Measurements from ENCODE around the gene CHRDL2. TPM values are rescaled to one million over a fixed set of nuclear protein-coding genes. Genes with fewer than 3 reads are reported as not detected.

Gene CHRDL2
- total RNA-seq, 2 experiments from 2014 or later, result not detected

DNA sequence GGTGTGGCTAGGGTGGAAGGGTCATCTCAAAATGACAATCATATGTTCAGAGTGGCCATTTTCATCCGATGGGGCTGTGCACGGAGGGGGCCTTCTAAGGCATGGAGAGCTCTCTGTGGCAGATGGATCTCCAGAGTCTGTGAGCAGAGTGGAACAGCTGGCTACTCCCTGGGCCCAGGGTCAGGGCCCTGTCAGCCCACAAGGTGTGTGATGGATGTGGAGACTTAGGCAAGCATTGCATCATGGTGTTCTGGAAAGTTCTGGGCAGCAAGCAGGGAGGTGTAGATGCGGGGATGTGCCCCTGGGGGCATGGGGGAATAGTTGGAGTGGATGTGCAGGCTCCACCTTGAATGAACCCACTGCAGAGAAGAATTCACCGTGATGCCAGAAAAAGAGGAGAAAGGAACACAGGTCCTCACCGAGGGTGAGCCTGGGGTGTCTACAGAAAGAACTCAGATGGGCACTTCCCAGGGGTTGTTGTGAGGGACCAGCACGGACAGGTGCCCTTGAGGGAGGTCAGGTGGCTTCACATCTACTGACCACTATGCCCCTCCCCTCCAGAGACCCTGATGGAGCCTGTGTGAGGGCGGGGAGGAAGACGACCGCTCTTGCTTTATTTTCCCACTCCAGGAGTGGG is 51.1 kb downstream of the CHRDL2 start:
- intact Hi-C loops (cut with micrococcal nuclease; ENCODE audit: unreplicated experiment), result no loop called here
- no peak for DNase-seq (ENCODE audit: low spot score)
- no peaks in the 10 kb centered on the region for H3K9me3 ChIP-seq (ENCODE audit: low read length)
- CTCF ChIA-PET (ENCODE audit: unreplicated experiment), result no interaction called here
- TF ChIP-seq, protein P1, sequence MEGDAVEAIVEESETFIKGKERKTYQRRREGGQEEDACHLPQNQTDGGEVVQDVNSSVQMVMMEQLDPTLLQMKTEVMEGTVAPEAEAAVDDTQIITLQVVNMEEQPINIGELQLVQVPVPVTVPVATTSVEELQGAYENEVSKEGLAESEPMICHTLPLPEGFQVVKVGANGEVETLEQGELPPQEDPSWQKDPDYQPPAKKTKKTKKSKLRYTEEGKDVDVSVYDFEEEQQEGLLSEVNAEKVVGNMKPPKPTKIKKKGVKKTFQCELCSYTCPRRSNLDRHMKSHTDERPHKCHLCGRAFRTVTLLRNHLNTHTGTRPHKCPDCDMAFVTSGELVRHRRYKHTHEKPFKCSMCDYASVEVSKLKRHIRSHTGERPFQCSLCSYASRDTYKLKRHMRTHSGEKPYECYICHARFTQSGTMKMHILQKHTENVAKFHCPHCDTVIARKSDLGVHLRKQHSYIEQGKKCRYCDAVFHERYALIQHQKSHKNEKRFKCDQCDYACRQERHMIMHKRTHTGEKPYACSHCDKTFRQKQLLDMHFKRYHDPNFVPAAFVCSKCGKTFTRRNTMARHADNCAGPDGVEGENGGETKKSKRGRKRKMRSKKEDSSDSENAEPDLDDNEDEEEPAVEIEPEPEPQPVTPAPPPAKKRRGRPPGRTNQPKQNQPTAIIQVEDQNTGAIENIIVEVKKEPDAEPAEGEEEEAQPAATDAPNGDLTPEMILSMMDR (conservative IDR thresholded peaks at IDR 0.05; ENCODE audit: low read length), result no peak
- no peak for TF ChIP-seq EZH2phosphoT487 (IDR thresholded peaks at IDR 0.05; ENCODE audit: borderline replicate concordance, low read depth, low read length)
- BruUV-seq (replicated peaks), result no TSS peak
- H4K20me1 ChIP-seq (ENCODE audit: insufficient read depth, low read length), result no peaks in the 10 kb centered on the region
- H3K9me2 ChIP-seq (ENCODE audit: insufficient read depth, low read length), result no peaks in the 10 kb centered on the region
- POLR2A ChIA-PET, result no interaction called here
- H3K4me3 ChIP-seq (ENCODE audit: low read depth, low read length, poor library complexity, severe bottlenecking), result no peak overlapping the region
- H3K27ac ChIP-seq (ENCODE audit: low read depth, low read length, poor library complexity, severe bottlenecking), result no peak overlapping the region
- no peaks in the 10 kb centered on the region for H3K79me2 ChIP-seq (ENCODE audit: insufficient read depth, low read depth, low read length)
- H2AFZ ChIP-seq (ENCODE audit: low read length), result no peak overlapping the region
- no peaks in the 10 kb centered on the region for H3K4me1 ChIP-seq (ENCODE audit: insufficient read depth, low read length, poor library complexity, severe bottlenecking)
- H3K4me2 ChIP-seq (ENCODE audit: low read length), result no peak overlapping the region
- H3K36me3 ChIP-seq (ENCODE audit: insufficient read depth, low read length), result no peaks in the 10 kb centered on the region

DNA sequence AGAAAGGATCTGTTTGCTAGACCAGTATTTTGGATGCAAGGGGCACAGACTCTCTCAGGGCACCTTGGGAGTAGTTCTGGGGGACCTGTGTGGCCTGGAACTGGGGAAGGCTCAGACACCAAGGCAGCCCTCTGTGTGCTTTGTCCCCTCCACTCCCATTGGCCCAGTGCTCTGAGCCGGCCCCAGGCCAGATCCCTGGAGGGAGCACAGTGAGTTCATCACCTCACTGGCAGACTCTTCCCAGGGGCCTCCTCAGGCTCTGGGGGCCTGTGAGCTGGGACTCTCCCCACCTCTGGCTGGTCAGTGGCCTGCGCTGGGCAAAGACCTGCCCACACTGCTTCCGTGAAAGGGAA is 51.7 kb downstream of the CHRDL2 start:
- no peak overlapping the region for H2AFZ ChIP-seq (ENCODE audit: low read length)
- intact Hi-C loops (cut with micrococcal nuclease; ENCODE audit: unreplicated experiment), result loop anchor here (10.0 kb wide), 1 partner anchor 65 kb away; no protein-coding TSS in a partner anchor
- no peaks in the 10 kb centered on the region for H3K9me3 ChIP-seq (ENCODE audit: low read length)
- H3K79me2 ChIP-seq (ENCODE audit: insufficient read depth, low read depth, low read length), result no peaks in the 10 kb centered on the region
- H3K9me2 ChIP-seq (ENCODE audit: insufficient read depth, low read length), result no peaks in the 10 kb centered on the region
- no peaks in the 10 kb centered on the region for H3K36me3 ChIP-seq (ENCODE audit: insufficient read depth, low read length)
- no peaks in the 10 kb centered on the region for H4K20me1 ChIP-seq (ENCODE audit: insufficient read depth, low read length)
- POLR2A ChIA-PET, result no interaction called here
- no peak overlapping the region for H3K27ac ChIP-seq (ENCODE audit: low read depth, low read length, poor library complexity, severe bottlenecking)
- no peaks in the 10 kb centered on the region for H3K4me1 ChIP-seq (ENCODE audit: insufficient read depth, low read length, poor library complexity, severe bottlenecking)
- BruUV-seq (replicated peaks), result no TSS peak
- DNase-seq (ENCODE audit: low spot score), result no peak
- TF ChIP-seq, protein P1 (conservative IDR thresholded peaks at IDR 0.05; ENCODE audit: low read length), result no peak
- no peak for TF ChIP-seq EZH2phosphoT487 (IDR thresholded peaks at IDR 0.05; ENCODE audit: borderline replicate concordance, low read depth, low read length)
- CTCF ChIA-PET (ENCODE audit: unreplicated experiment), result no interaction called here
- no peak overlapping the region for H3K4me3 ChIP-seq (ENCODE audit: low read depth, low read length, poor library complexity, severe bottlenecking)
- H3K4me2 ChIP-seq (ENCODE audit: low read length), result no peak overlapping the region

DNA sequence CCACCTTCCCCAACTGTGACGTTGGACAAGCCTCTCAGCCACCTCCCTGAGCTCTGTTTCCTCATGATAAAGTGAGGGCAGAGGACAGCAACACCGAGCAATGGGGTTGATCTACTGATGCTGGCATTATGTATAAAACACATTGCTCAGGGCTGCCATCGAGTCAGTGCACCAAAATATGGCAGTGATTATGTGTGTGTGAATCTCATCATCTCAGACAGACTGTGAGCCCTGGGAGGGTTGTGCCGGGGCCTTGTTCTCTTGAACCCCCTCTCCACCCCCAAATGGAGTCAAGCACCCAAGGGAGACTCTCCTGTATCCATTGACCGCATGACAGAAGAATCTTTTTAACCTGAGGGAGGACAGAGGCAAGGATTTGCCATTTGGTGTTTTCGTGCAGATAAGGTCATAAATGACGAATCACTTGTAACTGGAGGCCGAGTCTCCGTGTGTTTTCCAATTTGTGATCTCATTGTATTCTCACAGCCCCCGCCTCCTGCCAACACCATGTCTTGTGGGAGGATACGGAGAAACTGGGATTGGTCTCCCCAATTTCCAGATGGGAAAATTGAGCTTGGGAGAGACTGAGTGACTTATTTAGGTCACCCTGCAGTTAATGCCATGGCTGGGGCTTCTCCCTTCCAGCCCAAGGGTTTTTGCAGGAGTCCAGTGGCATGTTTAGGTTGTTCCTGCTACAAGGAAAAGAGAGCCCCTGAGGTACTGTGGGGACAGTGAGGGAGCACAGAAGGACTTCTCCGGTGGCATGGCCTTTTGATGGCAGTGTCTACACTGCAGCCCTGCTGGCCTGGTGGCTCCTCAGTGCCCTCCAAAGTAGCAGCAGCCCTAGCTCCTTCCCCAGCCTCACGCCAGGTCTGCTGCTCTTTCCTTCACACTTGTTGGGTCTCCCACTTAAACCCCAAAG is 52.4 kb downstream of the CHRDL2 start:
- ChIA-PET POLR2A (no interaction called here), CTCF (ENCODE audit: unreplicated experiment) (no interaction called here)
- Histone ChIP-seq H4K20me1 (ENCODE audit: insufficient read depth, low read length) (no peaks in the 10 kb centered on the region), H2AFZ (ENCODE audit: low read length) (no peak overlapping the region), H3K4me2 (ENCODE audit: low read length) (no peak overlapping the region), H3K36me3 (ENCODE audit: insufficient read depth, low read length) (no peaks in the 10 kb centered on the region), H3K27ac (ENCODE audit: low read depth, low read length, poor library complexity, severe bottlenecking) (no peak overlapping the region), H3K79me2 (ENCODE audit: insufficient read depth, low read depth, low read length) (no peaks in the 10 kb centered on the region), H3K4me3 (ENCODE audit: low read depth, low read length, poor library complexity, severe bottlenecking) (no peak overlapping the region), H3K9me2 (ENCODE audit: insufficient read depth, low read length) (no peaks in the 10 kb centered on the region), H3K9me3 (ENCODE audit: low read length) (no peaks in the 10 kb centered on the region), H3K4me1 (ENCODE audit: insufficient read depth, low read length, poor library complexity, severe bottlenecking) (no peaks in the 10 kb centered on the region)
- no peak for DNase-seq (ENCODE audit: low spot score)
- no peak for TF ChIP-seq EZH2phosphoT487 (IDR thresholded peaks at IDR 0.05; ENCODE audit: borderline replicate concordance, low read depth, low read length)
- TF ChIP-seq, protein P1 (conservative IDR thresholded peaks at IDR 0.05; ENCODE audit: low read length), result no peak
- BruUV-seq (replicated peaks), result no TSS peak
- intact Hi-C loops (cut with micrococcal nuclease; ENCODE audit: unreplicated experiment), result loop anchor here (10.0 kb wide), 1 partner anchor 64 kb away; no protein-coding TSS in a partner anchor
